Umbilical cord (tissue), 2 donors: ENCODE measurements around the gene EXOC3. TPM values are rescaled to one million over a fixed set of nuclear protein-coding genes. Genes with fewer than 3 reads are reported as not detected.
A peak's percentile ranks its signal among the peaks of the same experiment; 100 is the strongest.

Source experiments
- DNase-seq: peaks from one replicate; pipeline ENCODE4 v3.0.0-alpha.2; 2015; ENCODE audit warnings: low spot score
- total RNA-seq: library from RNA; depleted of rRNA; stranded (reverse); fragments of >200 nt; gene quantifications from one replicate; pipeline ENCODE4 v1.2.3, GENCODE V29; 2014; ENCODE audit warnings: low replicate concordance; ENCODE audit not compliant: insufficient read depth

EXOC3 gene
- total RNA-seq, 1 donor from 2014 or later: 19.7 TPM

- no peak for DNase-seq
Observed at GRCh38 chr5:438481-438981, 4.4 kb upstream of the EXOC3 start.

- DNase-seq: no peak
Observed at GRCh38 chr5:439181-439580, 3.8 kb upstream of the EXOC3 start.

GRCh38 chr5:439636-440035 is 3.3 kb upstream of the EXOC3 start:
- no peak for DNase-seq

GRCh38 chr5:440401-441201 is 2.4 kb upstream of the EXOC3 start:
- no peak for DNase-seq

DNA sequence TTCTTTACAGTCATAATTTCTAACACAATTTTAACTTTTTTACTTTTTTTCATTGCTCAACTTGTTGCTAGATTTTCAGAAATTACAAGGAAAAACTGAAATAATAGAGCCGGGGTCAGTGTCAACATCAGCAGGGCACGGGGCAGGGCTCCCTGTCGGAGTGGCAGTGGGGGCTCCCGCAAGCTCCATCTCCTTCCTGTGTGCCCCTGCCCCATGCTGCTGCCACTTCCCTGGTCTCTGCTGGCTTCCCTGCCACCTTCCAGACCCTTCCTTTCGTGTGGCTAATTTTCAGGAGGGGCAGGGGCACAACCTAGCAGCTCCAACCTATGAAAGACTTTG is 1.0 kb upstream of the EXOC3 start:
- no peak for DNase-seq

DNA sequence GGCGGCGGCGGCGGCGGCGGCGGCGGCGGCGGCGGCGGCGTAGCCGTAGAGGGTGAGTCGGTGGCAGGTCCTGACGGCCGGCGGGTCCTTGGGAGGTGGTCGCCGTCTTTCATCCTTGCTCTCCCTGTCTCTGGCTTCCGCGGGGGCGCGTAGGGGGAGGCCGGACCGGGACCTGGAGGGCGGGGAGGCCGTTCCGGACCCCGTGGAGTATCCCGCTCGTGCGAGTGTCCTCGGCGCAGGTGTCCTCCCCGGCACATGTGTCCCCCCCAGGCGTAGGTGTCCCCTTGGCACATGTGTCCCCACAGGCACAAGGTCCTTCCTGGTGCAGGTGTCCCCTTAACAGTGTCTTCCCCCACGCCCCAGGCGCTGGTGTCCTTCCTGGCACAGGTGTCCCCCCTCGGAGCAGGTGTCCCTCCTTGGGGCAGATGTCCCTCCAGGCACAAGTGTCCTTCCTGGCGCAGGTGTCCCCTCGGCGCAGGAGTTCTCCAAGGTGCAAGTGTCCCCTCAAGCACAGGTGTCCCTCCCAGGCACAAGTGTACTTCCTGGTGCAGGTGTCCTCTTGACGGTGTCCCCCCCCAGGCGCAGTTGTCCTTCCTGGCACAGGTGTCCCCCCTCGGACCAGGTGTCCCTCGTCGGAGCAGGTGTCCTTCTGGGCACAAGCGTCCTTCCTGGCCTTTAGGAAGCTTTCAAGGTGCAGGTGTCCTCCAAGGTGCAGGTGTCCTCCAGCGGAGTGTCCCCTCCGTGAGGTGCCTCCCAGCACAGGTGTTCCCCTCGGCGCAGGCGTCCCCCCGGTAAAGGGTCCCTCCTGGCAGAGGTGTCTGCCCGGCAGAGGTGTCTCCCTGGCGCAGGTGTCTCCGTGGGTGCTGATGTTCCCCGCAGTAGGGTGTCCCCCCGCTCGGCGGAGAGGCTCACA is 519 bp downstream of the EXOC3 start:
- DNase-seq: no peak

DNA sequence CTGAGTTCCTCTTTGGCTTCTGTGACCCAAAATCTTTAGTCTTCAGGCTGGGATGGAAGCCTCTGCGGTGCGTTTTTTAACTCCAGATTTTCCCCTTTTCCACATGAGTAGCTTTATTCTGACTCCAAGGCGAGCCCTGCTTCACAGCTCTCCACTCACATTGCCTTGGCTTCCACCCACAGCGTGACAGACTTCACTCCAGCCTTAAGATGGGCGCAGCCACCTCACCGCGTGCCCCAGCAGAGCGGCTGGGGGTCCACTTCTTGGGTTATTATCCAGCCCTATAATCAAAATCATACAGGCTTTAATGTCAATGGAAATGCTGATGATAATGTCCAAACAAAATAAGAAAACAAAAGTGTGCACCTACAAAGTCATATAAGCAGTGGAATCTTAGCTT is 1.2 kb downstream of the EXOC3 start:
- no peak for DNase-seq

GRCh38 chr5:445591-445990 is 2.6 kb downstream of the EXOC3 start:
- DNase-seq: no peak

DNA sequence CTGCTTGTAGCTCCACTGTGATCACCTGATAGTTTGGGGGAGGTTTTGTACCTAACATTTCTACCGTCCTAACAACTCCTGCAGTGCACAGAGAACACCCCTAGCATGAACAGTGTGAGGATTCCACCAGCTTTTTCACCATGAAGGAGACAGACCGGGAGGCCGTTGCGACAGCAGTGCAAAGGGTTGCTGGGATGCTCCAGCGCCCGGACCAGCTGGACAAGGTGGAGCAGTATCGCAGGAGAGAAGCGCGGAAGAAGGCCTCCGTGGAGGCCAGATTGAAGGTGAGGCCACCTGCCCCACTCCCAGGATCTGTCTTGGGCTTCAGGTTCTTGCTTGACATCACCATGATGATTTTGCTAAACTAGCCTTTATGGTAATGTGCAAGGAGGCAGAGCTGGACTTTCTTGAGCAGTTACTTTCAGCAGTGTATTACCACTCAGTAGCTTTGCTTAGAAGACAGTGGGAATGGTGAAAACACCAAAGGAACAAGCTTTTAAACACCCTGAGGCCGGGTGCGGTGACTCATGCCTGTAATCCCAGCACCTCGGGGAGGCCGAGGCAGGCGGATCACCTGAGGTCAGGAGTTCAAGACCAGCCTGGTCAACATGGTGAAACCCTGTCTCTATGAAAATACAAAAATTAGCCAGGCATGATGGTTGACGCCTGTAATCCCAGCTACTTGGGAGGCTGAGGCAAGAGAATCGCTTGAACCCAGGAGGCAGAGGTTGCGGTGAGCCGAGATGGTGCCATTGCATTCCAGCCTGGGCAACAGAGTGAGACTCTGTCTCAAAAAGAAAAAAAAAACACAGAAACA is 3.3 kb downstream of the EXOC3 start:
- DNase-seq: no peak

DNA sequence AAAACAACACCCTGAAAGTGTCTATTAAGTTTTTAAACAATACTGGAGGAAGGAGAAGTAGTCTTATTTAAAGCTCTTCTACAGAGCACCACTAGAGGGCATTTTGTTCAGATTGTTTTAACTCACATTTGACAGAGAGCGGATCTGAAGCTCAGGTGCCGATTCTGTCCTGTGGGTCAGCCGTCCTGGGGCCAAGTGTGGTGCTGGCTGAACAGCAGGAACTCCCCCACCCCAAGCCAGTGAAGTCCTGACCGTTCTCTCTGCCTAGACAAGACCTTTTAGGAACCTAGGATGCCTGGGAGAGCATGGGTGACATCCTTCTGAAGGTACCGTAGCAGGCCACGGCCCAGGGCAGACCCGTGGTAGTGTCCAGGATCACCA is 3.9 kb downstream of the EXOC3 start:
- peak; percentile 34 for DNase-seq

GRCh38 chr5:447501-447900 is 4.5 kb downstream of the EXOC3 start:
- DNase-seq: no peak

DNA sequence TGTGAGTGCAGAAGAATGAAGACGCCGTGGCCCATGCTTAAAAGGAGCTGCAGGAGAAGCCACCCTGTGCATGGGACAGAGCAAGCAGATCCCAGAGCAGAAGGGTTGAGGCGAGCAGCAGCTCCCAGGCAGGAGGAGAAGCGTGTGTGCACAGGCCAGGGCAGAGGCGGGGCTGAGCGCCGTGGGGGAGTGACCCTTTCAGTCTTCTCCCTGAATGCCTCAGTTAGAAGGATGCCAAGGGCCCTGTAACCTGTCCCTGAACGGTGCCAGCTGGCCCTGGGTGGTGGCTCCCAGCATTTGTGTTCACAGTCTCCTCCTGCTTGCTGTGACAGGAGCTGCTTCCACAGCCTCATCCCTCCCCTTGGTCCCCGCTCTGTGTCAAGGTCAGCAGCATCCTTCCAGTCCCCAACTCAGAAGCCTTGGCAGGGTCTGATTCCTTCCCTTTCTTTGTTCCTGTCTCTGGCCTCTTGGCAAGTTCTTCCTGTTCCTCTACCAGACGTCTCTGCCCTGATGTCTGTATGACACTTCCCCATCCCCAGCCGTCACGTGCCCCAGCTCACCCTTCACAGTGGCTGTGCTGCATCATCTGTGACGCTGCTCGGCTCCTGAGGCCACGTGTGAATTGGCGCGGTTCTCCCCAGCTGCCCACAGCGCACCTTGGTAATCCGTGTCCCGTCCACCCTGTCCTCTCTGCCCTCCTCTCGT is 5.2 kb downstream of the EXOC3 start:
- DNase-seq: peak; percentile 41

- no peak for DNase-seq
Observed at GRCh38 chr5:448766-449090, 5.8 kb downstream of the EXOC3 start.

- DNase-seq: no peak
Observed at GRCh38 chr5:449151-449550, 6.2 kb downstream of the EXOC3 start.

DNA sequence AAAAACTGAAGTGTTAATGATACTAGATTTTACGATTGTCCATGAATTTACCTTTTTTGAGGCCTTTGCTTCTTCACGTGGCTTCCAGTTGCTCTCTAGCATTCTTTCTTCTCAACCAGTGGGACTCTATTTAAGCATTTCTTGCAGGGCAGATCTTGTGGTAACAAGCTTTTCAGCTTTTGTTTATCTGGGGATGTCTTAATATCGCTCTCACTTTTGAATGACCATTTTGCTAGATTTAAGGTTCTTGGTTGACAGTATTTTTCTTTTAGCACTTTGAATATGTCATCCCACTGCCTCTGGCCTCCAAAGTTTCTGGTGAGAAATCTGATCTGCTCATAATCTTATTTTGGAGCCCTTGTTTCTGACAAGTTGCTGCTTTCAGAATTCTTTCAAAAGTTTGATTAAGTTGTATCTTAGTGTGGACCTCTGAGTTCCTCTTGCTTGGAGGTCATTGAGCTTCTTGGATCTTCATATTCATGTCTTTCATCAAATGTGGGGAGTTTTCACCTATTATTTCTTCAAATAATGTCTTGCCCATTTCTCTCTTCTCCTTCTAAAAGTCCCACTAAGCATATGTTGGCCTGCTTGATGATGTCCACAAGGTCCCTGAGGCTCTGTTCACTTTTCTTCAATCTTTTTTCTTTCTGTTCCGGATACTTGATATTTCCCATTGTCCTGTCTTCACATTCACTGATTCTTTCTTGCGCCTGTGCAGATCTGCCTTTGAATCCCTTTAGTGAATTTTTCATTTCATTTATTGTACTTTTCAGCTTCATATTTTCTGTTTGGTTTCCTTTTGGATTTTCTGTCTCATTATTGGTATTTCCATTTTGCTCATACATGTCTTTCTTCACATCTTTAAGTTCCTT is 8.8 kb downstream of the EXOC3 start:
- no peak for DNase-seq

GRCh38 chr5:452978-453710 is 10.2 kb downstream of the EXOC3 start:
- no peak for DNase-seq

DNA sequence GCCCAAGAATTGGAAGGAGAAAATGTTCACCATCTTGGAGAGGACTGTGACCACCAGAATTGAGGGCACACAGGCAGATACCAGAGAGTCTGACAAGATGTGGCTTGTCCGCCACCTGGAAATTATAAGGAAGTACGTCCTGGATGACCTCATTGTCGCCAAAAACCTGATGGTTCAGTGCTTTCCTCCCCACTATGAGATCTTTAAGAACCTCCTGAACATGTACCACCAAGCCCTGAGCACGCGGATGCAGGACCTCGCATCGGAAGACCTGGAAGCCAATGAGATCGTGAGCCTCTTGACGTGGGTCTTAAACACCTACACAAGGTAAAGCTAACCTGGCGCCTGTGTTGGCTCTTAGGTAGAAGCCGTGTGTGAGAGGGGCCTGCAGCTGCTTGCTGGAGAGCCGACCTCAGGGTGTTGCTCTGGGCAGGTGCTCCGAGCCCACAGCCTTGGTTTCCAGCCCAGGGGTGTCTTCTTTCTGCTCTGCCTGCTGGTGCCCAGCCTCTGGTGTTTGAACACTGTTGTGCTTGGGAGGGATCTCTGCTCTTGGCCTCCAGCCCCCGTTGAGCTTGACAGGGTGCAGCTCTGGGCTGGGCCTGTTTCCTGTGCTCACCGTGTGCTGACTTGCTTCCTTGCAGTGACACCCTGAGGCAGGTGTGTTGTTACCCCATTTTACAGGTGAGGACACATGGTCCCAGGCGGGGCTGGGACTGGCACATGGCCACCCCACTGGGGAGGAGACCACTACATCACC is 10.9 kb downstream of the EXOC3 start:
- DNase-seq: no peak

GRCh38 chr5:454936-455335 is 12.0 kb downstream of the EXOC3 start:
- no peak for DNase-seq

GRCh38 chr5:455806-456205 is 12.8 kb downstream of the EXOC3 start:
- DNase-seq: no peak
